GM08714 (cell line): ENCODE data around the gene CLOCK.
"Not testable (repeated sequence)": the region's sequence is repeated elsewhere in the genome, so short reads cannot be mapped to it uniquely, and the experiment has no call there.

Experiments
- H3K4me3 ChIP-seq: fragments of 200-500 bp; sonication (Bioruptor generic); 2 replicates; pipeline ENCODE4 v1.5.1; 2014; ENCODE audit warnings: mild to moderate bottlenecking, low read length, inconsistent platforms
- ZNF274 ChIP-seq: IDR thresholded peaks from 2 replicates; pipeline ENCODE4 v1.6.1; 2012; ENCODE audit warnings: mild to moderate bottlenecking, low read depth, low read length

The CLOCK gene

GRCh38 chr4:55553441-55554201, 6.9 kb upstream of the CLOCK start:
- TF ChIP-seq ZNF274: no peak

GRCh38 chr4:55551964-55552363, 5.3 kb upstream of the CLOCK start:
- not testable (repeated sequence) for H3K4me3 ChIP-seq

More at GRCh38 chr4:55553441-55554201, 6.9 kb upstream of the CLOCK start:
- H3K4me3 ChIP-seq: peak overlapping the region; percentile 46; the same call in 1 of the 2 replicates

- H3K4me3 ChIP-seq: no peak overlapping the region
- no peak for TF ChIP-seq ZNF274
Measured at GRCh38 chr4:55549888-55550287, 3.2 kb upstream of the CLOCK start.

- no peak for TF ChIP-seq ZNF274
- no peak overlapping the region for H3K4me3 ChIP-seq
Measured at GRCh38 chr4:55547918-55548317, 1.2 kb upstream of the CLOCK start.

- peak overlapping the region; percentile 90 for H3K4me3 ChIP-seq
- no peak for TF ChIP-seq ZNF274
Measured at GRCh38 chr4:55547466-55547770, 709 bp upstream of the CLOCK start.

GRCh38 chr4:55546506-55546755, 278 bp downstream of the CLOCK start:
- peak overlapping the region; percentile 90 for H3K4me3 ChIP-seq
- TF ChIP-seq ZNF274: no peak

- peak overlapping the region; percentile 90 for H3K4me3 ChIP-seq
- no peak for TF ChIP-seq ZNF274
Measured at GRCh38 chr4:55545641-55546505, 836 bp downstream of the CLOCK start.

GRCh38 chr4:55545151-55545550, 1.6 kb downstream of the CLOCK start:
- TF ChIP-seq ZNF274: no peak
- H3K4me3 ChIP-seq: peak overlapping the region; percentile 90

- no peak for TF ChIP-seq ZNF274
- H3K4me3 ChIP-seq: no peak overlapping the region
Measured at GRCh38 chr4:55543858-55544257, 2.9 kb downstream of the CLOCK start.

GRCh38 chr4:55540271-55540670, 6.4 kb downstream of the CLOCK start:
- no peak for TF ChIP-seq ZNF274
- H3K4me3 ChIP-seq: no peak overlapping the region

- no peak overlapping the region for H3K4me3 ChIP-seq
Measured at GRCh38 chr4:55539658-55540057, 7.1 kb downstream of the CLOCK start.

GRCh38 chr4:55538531-55538930, 8.2 kb downstream of the CLOCK start:
- no peak overlapping the region for H3K4me3 ChIP-seq
- no peak for TF ChIP-seq ZNF274

More at GRCh38 chr4:55539658-55540057, 7.1 kb downstream of the CLOCK start:
- no peak for TF ChIP-seq ZNF274

- TF ChIP-seq ZNF274: no peak
Measured at GRCh38 chr4:55534306-55534705, 12.4 kb downstream of the CLOCK start.

GRCh38 chr4:55530691-55531090, 16.0 kb downstream of the CLOCK start:
- no peak for TF ChIP-seq ZNF274
- H3K4me3 ChIP-seq: no peak overlapping the region

More at GRCh38 chr4:55534306-55534705, 12.4 kb downstream of the CLOCK start:
- no peak overlapping the region for H3K4me3 ChIP-seq

- no peak overlapping the region for H3K4me3 ChIP-seq
- no peak for TF ChIP-seq ZNF274
Measured at GRCh38 chr4:55530167-55530566, 16.5 kb downstream of the CLOCK start.
